Right ventricle myocardium superior (tissue), 1 donor: ENCODE measurements around the gene MEX3B. TPM values are rescaled to one million over a fixed set of nuclear protein-coding genes. Genes with fewer than 3 reads are reported as not detected.

Experiments used
- ATAC-seq: fragments of 200-7000 bp; cut with Tn5 transposase; one replicate; pipeline ENCODE4 v1.9.1; 2020; ENCODE audit warnings: mild to moderate bottlenecking; ENCODE audit not compliant: poor library complexity
- DNase-seq: peaks from one replicate; pipeline ENCODE4 v3.0.0-alpha.2; 2020
- intact Hi-C: fragments of 100-400 bp; cut with DNase I; formaldehyde crosslinking; loops from one replicate; pipeline ENCODE4 v1.11.2; 2022
- long read RNA-seq: library from polyadenylated mRNA; unstranded; transcript quantifications from one replicate; pipeline ENCODE4 v2.0.0, GENCODE V29; 2021
- total RNA-seq: library from RNA; stranded (reverse); fragmentation: NEBNext Ultra II Directional; extraction: Animal tissue kit (Norgen Biotek cat#: 25700); gene quantifications from one replicate; pipeline ENCODE4 v1.2.1, GENCODE V29; 2021
- donor health status: DM: no; HTN: yes; CAD: no; lungs with severe emphysema.

Gene MEX3B
- total RNA-seq: 3.5 TPM
- long read RNA-seq, full-length matches to known transcripts: 8 of 8 reads
- long read RNA-seq, partial matches to known transcripts: 0 of 8 reads
- long read RNA-seq, other reads (novel, unspliced or antisense): 0 of 8 reads

DNA sequence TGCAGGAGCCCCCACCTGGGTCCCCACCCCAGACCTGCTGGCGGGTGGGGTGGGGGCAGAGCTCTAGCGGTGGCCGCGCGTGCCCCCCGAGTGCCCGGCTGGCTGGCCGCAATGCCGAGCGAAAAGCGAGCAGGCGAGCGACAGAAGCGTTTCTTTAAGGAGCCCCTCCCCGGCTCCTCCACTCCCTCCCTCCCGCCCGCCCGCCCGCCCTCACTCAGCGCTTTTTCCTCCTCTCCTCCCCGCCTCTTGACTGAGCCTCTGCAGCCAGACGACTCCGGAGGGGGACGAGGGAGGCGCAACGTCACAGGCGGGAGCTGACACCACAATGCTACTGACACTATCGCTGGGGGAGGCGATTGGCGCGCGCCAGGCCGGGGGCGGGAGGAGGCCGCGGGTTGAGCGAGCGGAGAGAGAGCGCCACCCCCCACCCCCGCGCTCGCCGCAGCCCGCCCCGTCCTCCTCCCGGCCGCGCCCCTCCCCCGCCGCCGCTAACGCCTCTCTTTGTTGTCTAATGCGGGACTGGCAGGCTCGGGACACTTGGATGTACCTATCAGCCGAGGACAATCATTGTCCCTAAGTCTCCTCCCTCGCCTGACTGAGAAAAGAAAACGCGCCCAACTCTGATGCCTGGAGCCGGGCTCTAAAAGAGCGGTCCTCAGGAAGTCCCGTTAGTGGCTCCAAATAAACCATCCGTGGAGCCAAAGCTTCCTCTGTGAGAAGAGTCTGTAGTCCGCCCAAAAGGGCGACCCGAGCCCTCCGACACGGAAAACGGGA, at the start of gene MEX3B:
TSS of gene MEX3B (minus strand) at position 127 of the 774 bp plus-strand sequence. CDS start 313 bp downstream, outside the sequence.
- DNase-seq (peak; percentile 99), ATAC-seq (peak; percentile 86)
- intact Hi-C loops: loop anchor here (5.0 kb wide), 1 partner anchor 564 kb away; no protein-coding TSS in a partner anchor

DNA sequence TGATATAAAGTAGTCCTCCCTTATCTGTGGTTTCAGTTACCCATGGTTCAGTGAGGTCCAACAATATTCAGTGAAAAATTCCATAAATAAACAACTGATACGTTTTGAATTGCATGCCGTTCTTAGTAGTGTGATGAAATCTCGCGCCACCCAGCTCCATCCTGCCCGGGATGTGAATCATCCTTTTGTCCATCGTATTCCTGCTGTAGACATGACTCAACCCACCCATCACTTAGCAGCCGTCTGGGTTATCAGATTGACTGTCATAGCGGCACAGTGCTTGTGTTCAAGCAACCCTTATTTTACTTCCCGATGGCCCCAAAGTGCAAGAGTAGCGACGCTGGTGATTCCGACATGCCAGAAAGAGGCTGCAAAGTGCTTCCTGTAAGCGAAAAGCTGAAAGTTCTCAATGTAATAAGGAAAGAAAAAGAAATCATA, 48.0 kb upstream of the MEX3B start:
- intact Hi-C loops: no loop called here
- DNase-seq (no peak), ATAC-seq (no peak)

DNA sequence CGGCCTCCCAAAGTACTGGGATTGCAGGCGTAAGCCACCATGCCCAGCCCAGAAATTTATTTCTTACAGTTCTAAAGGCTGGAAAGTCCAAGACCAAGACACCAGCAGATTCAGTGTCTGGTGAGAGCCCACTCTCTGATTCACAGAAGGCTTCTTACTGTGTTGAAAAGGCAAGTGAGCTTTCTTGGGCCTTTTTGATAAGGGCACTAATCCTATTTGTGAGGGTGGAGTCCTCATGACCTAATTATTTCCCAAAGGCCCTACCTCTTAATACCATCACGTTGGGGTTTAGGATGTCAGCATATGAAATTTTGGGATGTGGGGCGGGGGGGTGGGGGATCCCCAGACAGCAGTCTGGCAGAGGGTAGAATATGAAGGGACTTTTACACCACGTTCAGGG, 47.5 kb upstream of the MEX3B start:
- intact Hi-C loops: no loop called here
- DNase-seq: no peak

DNA sequence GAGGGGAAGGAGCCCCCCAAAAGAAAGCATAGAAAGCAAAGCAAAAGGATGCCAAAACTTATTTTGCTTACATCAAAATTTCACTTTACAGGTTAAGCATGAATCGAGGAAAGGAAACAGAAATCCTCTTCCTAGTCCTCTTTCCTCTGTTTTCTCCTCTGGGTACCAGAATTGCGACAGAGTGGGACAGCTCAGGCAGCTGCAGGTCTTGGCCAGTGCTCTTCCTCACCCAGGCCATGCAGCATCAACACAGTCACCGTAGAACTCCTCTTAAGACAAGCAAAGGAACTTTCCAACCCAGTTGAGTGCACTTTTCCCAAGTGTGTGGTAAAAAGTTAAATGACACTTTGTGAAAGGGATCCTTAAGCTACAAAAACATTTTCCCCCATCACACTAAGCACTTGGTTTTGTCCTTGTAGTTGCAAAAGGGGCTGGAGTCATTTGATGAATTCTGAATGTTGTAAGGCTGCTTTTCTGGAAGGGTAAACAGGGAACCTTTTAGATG, 45.9 kb upstream of the MEX3B start:
- DNase-seq: no peak
- ATAC-seq: no peak
- intact Hi-C loops: no loop called here

More for the DNA sequence above, 47.5 kb upstream of the MEX3B start:
- ATAC-seq: no peak

DNA sequence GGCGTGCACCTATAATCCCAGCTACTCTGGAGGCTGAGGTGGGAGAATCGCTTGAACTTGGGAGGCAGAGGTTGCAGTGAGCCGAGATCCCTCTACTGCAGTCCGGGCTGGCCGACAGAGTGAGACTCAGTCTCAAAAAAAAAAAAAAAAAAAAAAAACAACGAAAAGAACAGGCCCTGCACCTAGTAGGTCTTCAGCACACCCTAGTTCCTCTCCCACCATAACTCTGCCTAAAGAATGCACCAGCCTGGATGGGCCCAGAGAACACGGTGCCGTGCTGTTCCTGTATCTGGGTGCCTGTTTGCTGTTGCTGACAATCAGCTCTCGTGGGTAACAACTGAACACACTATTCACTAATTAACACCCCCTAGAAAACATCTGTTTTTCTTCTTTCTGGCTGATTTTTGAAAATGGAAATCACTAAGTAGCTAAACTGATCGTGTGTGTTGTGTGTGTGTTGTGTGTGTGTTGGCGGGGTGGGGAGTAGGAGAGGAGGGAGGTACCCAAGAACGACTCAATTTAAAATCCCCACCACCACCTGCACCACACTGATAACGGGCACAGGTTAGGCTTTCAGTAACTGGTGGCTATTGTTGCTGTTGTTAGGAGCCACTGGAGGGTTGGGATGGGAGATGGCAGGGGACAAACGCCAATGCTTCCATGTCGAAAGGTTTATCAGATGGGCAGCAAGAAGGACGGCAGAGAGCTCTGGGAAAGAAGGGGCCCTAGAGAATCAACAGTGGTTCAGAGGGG, 40.6 kb upstream of the MEX3B start:
- DNase-seq (no peak), ATAC-seq (no peak)
- intact Hi-C loops: no loop called here

DNA sequence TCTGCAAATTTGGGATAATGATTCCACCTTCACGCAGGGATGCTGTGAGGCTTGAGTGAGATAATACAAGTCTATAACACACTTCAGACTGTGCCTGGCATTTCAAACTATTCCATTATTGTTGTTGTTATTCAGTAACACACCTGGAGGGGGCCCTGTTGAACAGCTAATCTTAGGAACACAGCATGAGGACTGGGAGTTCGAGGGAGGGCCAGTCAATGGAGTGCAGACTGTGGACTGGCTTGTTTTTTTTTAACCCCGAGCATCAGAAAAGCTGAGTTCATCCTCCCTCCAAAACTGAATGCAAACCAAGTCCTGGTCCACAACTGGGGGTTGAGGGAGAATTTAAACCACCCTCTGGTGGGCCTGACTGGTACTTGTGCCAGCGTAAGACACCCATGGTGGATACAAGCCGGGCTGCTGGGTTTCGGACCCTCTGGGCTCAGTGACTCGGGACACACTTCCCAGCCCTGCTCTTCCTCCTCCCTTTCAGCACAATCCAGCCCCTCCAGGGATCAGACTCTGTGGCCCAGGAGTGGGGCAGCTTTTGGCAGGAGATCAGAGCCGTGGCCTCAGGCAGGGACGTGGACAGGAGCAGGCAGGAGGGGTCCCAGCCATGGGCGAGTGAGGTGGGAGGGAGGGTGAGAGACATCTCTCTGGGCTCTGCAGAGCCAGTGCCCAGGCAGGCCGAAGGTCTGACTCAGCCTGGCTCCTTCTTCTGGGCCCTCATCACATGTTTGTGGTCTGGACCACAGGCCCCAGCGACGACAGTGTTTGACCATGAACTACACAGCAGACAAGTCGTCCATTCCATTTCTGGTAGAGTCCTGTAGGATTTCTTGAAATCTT, 36.3 kb upstream of the MEX3B start:
- intact Hi-C loops: no loop called here
- DNase-seq (no peak), ATAC-seq (no peak)

DNA sequence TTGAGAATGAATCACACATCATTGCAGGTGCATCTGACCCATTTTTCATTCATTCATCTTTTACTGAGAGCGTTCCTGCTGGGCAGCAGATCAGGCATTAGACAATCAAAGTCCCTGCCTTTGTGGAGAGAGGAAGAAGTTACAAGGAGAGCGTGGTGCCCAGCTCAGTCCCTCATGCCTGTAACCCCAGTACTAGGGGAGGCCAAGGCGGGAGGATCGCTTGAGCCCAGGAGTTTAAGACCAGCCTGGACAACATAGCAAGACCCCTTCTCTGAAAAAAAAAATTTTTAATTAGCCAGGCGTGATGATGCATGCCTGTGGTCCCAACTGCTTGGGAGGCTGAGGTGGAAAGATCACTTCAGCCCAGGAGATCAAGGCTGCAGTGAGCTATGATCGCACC, 35.0 kb upstream of the MEX3B start:
- intact Hi-C loops: no loop called here
- DNase-seq: no peak
- ATAC-seq: no peak

DNA sequence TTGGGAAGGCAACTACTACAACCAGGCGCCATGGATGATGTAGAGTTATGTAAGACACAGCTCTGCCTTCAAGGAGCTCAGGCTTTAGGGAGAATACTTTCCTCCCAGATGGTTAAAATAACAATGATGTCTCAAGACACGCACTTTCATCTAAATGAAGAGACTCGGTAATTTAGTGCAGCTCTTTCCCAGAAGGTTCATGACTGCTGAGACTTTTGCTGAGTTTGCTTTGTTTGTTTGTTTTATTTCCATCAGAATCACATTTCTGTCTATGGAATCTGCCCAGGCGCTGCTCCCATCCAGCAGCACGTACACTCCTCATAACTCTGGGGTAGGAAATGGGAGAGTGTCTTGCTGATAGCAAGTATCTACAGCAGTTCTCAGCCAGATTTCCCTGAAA, 33.9 kb upstream of the MEX3B start:
- DNase-seq (no peak), ATAC-seq (no peak)
- intact Hi-C loops: no loop called here

DNA sequence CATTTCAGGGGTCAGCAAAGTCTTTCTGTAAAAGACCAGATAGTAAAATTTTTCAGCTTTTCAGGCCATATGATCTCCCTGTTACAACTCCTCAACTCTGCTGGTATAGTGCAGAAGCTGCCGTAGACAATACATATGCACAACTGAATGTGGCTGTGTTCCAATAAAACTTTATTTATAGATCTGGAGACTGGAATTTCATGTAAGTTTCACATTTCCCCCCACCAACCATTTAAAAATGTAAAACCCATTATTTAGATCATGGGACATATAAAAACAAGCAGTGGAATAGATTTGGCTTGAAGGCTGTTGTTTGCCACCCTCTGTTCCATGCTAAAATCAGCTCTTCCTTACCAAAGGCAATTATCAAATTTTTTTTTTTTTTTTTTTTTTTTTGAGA, 28.8 kb upstream of the MEX3B start:
- intact Hi-C loops: no loop called here
- no peak for DNase-seq
- ATAC-seq: no peak

DNA sequence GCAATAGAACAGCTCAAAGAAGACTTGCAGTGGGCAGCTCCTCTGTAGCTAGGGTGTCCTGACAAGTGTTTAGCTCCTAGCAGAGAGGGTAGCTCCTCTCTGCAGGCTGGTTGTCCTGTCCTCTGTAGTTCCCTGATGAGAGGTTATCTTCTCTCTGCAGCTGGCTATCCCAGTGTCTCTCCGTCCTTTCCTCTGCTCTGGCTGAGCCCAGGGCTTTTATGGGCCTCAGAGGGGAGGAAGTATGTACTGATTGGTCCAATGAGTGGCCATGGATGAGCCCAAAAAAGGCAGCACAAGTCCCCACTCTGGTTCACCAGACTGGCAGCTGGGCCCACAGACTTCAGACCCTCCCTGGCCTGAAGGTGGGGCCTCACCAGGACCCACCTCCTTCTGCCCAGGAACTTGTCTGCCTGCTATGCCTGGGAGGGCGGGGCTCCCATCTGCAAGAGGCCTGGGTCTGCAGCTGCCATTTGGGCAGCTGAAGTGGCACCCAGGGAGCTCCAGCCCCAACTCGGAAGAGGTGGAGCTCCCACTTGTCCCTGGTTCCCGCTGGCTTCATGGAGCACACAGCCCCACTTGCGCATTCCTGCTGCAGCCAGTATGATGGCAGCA, 27.2 kb upstream of the MEX3B start:
- intact Hi-C loops: no loop called here
- no peak for ATAC-seq

DNA sequence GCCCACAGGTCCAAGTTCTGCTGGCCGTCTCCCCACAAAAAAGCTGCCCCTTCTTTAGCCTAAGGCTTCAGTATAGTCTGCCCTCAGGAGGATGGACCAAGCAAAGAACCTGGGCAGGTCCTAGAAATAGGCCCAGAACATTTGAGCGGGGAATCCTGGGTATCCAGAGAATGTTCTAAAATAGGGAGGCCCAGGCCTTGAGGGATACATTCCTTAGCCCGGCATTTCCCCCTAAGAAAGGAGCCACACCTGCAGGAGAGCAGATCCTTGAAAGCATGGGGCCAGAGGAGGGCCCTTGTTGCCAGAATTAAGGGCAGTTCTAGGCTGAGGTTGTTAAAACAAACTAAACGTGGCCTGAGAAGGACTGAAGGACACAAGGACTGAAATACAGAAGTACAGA, 20.6 kb upstream of the MEX3B start:
- ATAC-seq: no peak
- no peak for DNase-seq
- intact Hi-C loops: no loop called here

More for the DNA sequence above, 27.2 kb upstream of the MEX3B start:
- DNase-seq: no peak

DNA sequence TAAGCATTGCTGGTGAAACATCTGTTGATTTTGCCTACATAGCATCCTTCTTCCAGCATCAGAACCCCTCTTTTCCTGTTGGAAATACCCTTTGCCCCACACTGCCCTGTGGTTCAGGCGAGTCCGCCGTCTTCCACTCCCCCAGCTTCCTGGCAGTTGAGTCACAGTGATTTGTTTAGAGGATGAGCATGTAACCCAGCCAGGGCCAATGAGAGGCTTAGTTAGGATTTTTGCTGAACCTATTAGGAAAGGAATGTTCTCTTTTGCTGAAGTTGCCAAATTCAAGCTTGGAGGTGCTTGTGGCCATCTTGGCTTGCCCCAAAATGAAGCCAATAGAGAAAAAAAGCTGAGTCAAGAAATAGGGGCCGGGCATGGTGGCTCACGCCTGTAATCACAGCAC, 19.0 kb upstream of the MEX3B start:
- DNase-seq (no peak), ATAC-seq (no peak)
- intact Hi-C loops: no loop called here

DNA sequence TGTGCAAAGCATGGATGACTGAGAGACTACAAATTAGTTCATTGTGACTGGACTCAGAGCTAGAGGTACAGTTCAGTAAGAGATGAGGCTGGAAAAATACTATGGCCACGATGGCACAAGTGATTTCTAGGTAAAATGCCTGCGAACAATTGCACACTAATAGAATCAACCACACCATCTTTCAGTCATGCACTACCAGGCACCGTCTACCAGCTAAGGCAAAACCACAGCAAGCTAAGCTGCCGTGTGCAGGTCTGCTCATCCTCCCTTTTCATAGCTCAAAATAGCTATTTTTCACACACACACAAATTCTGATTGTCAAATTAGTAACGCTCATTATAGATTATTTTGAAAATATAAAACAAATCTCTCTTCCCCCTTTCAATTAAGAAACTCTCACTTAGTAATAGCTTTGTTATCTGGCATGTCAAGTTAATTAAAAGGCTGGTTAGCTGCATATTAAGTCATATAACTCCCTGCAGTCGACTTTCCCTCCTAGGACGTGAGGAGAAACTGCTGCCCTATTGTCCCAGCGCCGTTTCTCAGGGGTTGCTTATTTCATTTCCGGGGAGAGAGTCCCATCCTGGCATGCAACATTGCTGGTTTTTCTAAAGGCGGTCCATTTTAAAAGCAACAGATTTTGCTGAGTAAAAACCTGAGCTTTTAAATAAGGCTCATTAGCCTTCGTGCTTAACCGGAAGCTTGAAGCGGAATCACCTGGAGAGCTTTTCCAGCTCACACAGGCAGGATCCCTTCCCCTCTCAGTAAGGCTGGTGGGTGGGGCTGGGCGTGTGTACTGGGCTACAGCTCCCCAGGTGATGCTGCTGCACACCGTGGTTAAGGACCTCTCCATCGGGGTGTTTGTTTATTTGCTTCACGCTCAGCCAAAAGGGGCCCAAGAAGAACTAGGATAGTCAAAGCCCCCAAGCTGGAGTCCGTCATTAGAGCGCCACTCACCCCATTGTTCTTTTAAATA, 16.9 kb upstream of the MEX3B start:
- intact Hi-C loops: no loop called here
- no peak for DNase-seq
- no peak for ATAC-seq

DNA sequence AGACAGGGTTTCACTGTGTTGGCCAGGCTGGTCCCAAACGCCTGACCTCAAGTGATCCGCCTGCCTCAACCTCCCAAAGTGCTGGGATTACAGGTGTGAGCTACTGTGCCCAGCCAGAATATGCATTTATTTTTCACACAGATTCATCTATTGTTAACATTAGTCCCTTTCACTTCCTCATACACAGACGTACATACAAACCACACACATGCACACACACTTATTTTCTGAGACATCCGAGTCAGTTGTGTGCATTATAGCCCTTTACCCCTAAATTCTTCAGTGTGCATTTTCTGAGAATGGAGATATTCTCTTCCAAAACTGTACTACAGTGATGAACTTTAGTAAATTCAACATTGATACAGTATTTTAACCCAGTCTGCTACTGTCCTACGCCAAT, 15.0 kb upstream of the MEX3B start:
- no peak for DNase-seq
- no peak for ATAC-seq
- intact Hi-C loops: no loop called here

DNA sequence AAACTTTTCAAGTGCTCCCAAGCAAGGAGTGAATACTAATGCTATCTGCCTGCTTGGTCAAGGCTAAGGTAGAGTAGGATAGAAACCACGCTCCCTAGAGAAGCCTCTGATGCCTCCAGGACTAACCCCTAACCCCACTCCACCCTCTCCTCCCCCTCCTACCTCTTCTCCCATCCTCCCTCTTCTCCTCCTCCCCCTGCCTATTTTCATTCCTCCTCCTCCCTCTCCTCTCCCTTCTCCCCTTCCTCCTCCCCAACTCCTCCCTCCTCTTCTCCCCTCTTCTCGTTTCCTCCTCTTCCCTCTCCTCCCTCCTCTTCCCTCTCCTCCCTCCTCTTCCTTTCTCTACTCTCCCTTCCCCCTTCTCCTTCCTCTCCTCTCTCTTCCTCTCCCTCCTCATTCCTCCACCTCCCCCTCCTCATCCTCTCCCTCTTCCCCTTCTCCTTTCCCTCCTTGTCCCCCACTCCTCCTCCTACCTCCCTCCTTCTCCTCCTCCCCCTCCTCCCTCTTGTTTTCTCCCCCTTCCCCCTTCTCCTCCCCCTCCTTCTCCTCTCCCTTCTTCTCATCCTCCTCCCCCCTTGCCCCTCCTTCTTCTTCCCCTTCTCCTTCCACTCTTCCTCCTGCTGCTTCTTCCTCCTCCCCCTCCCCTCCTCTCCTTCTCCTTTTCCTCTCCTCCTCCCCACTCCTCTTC, 12.8 kb upstream of the MEX3B start:
- ATAC-seq: no peak
- intact Hi-C loops: no loop called here
- no peak for DNase-seq

DNA sequence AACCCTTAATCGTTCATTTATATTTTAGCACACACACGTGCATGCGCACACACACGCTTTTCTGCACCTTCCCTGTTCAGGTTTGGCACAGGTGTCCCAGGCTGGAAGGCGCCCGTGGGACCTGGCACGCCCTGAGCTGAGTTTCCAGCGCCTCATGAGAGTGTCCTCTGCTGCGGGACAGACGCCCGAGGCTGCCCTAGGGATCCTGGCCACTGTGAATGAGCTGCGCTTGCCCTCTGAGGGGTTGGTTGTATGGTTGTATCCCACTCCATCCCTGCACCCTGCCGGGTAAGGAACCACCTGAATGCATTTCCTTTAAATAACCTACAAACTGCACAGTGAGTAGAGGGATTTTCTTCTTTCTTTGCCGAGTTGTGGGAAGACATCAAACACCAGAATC, 12.2 kb upstream of the MEX3B start:
- ATAC-seq (peak; percentile 43), DNase-seq (no peak)
- intact Hi-C loops: no loop called here
